Calu3 (cell line): ENCODE results near the gene RHBDD1. TPM values are rescaled to one million over a fixed set of nuclear protein-coding genes. Genes with fewer than 3 reads are reported as not detected.

Experiments used
- BruUV-seq: library from RNA; stranded (reverse); fragments of 400-500 nt; replicated peaks from 2 replicates; lab custom pipeline; 2021; lab: Mats Ljungman, UMichigan
- CTCF ChIA-PET: fragments of 300-600 bp; sonication (Branson Sonifier 250); formaldehyde crosslinking; loops from one replicate; lab custom pipeline; 2022; ENCODE audit warnings: antibody characterized with exemption; lab: Charles Lee
- DNase-seq: peaks from one replicate; pipeline ENCODE4 v3.0.0; 2022
- H3K27ac Mint-ChIP-seq: one replicate; pipeline ENCODE4 v1.8.0; 2022; ENCODE audit warnings: mixed read lengths; ENCODE audit not compliant: unreplicated experiment
- H3K27me3 Mint-ChIP-seq: one replicate; pipeline ENCODE4 v1.8.0; 2022; ENCODE audit warnings: mixed read lengths; ENCODE audit not compliant: unreplicated experiment
- H3K36me3 Mint-ChIP-seq: one replicate; pipeline ENCODE4 v1.8.0; 2022; ENCODE audit warnings: mild to moderate bottlenecking, moderate library complexity, mixed read lengths; ENCODE audit not compliant: insufficient read depth, unreplicated experiment
- H3K4me1 Mint-ChIP-seq: one replicate; pipeline ENCODE4 v1.8.0; 2022; ENCODE audit warnings: mild to moderate bottlenecking, low read depth, mixed read lengths; ENCODE audit not compliant: unreplicated experiment
- H3K4me3 Mint-ChIP-seq: one replicate; pipeline ENCODE4 v1.8.0; 2022; ENCODE audit warnings: mild to moderate bottlenecking, low read depth, moderate library complexity, mixed read lengths; ENCODE audit not compliant: unreplicated experiment
- H3K9me3 Mint-ChIP-seq: one replicate; pipeline ENCODE4 v1.8.0; 2022; ENCODE audit warnings: low read depth, mixed read lengths; ENCODE audit not compliant: unreplicated experiment
- intact Hi-C: fragments of 100-400 bp; cut with micrococcal nuclease; formaldehyde crosslinking; loops from one replicate; pipeline ENCODE4 v1.10.0; 2022; ENCODE audit not compliant: unreplicated experiment
- total RNA-seq: library from RNA; stranded (reverse); gene quantifications from 2 replicates; pipeline ENCODE4 v1.2.3, GENCODE V29; 2022
- TF ChIP-seq, protein P1 (sequence below): fragments of 200-600 bp; IDR thresholded peaks from one replicate; pipeline ENCODE4 v1.8.0; 2022; ENCODE audit warnings: antibody characterized with exemption; ENCODE audit not compliant: unreplicated experiment

Gene RHBDD1
- total RNA-seq, 1 experiment from 2014 or later: 28.7 TPM

DNA sequence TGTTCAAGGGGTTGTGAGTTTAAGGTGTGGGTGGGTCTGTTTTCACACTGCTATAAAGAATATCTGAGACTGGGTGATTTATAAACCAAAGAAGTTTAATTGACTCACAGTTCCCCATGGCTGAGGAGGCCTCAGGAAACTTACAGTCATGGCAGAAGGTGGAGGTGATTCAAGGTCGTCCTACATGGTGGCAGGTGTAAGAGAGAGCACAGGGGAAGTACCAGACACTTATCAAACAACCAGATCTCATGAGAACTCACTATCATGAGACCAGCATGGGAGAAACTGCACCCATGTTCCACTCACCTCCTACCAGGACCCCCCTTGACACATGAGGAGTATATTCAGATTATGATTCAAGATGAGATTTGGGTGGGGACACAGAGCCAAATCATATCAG, 38.0 kb downstream of the RHBDD1 start:
- TF ChIP-seq, protein P1, sequence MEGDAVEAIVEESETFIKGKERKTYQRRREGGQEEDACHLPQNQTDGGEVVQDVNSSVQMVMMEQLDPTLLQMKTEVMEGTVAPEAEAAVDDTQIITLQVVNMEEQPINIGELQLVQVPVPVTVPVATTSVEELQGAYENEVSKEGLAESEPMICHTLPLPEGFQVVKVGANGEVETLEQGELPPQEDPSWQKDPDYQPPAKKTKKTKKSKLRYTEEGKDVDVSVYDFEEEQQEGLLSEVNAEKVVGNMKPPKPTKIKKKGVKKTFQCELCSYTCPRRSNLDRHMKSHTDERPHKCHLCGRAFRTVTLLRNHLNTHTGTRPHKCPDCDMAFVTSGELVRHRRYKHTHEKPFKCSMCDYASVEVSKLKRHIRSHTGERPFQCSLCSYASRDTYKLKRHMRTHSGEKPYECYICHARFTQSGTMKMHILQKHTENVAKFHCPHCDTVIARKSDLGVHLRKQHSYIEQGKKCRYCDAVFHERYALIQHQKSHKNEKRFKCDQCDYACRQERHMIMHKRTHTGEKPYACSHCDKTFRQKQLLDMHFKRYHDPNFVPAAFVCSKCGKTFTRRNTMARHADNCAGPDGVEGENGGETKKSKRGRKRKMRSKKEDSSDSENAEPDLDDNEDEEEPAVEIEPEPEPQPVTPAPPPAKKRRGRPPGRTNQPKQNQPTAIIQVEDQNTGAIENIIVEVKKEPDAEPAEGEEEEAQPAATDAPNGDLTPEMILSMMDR: no peak

DNA sequence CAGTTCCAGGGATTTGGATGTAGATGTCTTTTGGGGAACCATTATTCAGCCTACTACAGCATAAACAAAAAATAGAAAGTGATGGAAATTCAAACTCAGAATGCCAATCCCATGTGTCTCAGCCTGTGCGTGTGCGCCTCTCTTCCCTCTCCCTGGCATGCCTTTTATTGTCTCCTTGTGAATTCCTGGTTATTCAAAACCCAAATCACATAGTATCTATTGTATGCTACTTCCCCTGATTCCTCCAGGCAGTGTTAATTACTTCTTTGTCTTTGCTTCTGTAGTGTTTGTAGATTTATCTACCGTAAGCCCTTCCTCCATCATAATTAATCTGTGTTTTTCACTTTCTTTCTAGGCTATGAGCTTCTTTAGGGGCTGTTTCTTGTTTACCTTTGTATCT, 38.9 kb downstream of the RHBDD1 start:
- DNase-seq: no peak
- BruUV-seq: no TSS peak
- Mint-ChIP-seq H3K4me3 (no peak overlapping the region), H3K9me3 (peaks cover 2% of the 10 kb centered on the region), H3K4me1 (no peaks in the 10 kb centered on the region), H3K27ac (no peak overlapping the region), H3K27me3 (no peaks in the 10 kb centered on the region), H3K36me3 (no peaks in the 10 kb centered on the region)
- CTCF ChIA-PET: no interaction called here
- TF ChIP-seq, protein P1: no peak
- intact Hi-C loops: no loop called here

More for the DNA sequence above, 38.0 kb downstream of the RHBDD1 start:
- BruUV-seq: no TSS peak
- Mint-ChIP-seq H3K36me3 (no peaks in the 10 kb centered on the region), H3K9me3 (peaks cover 2% of the 10 kb centered on the region), H3K4me1 (no peaks in the 10 kb centered on the region), H3K27ac (no peak overlapping the region), H3K27me3 (no peaks in the 10 kb centered on the region), H3K4me3 (no peak overlapping the region)
- no peak for DNase-seq
- CTCF ChIA-PET: interaction anchor here (0.7 kb wide), 1 partner anchor 12 kb away, joined by 3 read pairs; no protein-coding TSS in a partner anchor
- intact Hi-C loops: no loop called here

DNA sequence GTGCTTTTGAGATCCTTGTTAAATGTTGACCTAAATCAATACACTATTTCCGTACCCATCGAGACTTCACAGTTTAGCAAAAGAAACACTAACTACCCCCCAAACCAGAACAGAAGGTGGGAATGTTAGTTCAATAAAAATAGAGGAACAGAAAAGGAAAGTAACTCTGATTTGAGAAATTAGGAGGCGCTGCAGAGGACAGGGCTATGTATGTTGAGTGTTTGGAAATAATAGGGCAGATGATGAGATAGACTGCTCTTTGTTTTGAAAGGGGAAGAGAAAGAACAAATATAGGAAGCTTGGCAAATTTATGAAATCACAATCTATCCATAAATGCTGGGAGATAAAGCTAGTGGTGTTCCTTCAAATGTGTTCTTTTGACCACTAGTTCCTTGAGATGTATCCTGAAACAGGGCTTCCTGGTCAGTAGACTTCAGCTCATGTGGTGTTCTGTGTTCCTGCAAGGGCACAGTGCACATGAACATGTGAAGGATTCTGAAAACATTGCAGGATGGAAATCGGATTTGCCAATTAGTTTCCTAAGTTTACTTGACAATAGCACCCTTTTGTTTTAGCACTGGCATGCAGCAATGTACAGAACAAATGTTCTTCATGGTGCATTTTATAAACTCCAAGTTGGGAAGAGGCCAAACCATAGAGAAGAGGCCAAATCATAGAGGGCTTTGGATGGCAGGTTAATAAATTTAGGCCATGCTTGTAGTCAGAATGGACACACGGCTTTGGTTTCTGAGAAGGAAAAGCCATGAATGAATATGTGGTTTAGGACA, 39.8 kb downstream of the RHBDD1 start:
- Mint-ChIP-seq H3K4me1 (no peaks in the 10 kb centered on the region), H3K36me3 (no peaks in the 10 kb centered on the region), H3K27ac (no peak overlapping the region), H3K27me3 (no peaks in the 10 kb centered on the region), H3K4me3 (no peak overlapping the region), H3K9me3 (peaks cover 2% of the 10 kb centered on the region)
- TF ChIP-seq, protein P1: no peak
- no TSS peak for BruUV-seq
- CTCF ChIA-PET: no interaction called here
- intact Hi-C loops: no loop called here
- DNase-seq: no peak

DNA sequence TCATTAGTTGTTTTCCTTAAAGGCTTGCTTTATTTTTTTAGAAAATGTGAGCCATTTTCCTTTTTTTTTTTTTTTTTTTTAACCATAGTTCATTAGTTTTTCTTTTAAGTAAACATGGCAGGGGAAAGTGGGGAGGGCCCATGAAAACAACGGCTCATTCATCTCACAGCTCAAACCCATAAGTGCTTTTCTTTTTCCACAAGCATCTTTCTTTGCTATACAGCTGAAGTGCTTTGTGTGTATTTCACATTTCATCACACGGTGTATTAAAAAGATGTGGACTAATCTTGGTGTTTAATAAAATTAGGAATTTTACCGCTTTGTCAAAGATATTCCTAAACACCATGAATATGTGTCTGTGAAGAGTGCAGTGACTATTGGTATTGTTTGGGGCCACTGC, 41.6 kb downstream of the RHBDD1 start:
- Mint-ChIP-seq H3K27ac (no peak overlapping the region), H3K36me3 (no peaks in the 10 kb centered on the region), H3K4me3 (no peak overlapping the region), H3K27me3 (no peaks in the 10 kb centered on the region), H3K9me3 (peaks cover 2% of the 10 kb centered on the region), H3K4me1 (no peaks in the 10 kb centered on the region)
- TF ChIP-seq, protein P1: no peak
- no TSS peak for BruUV-seq
- intact Hi-C loops: no loop called here
- DNase-seq: no peak
- CTCF ChIA-PET: no interaction called here
